Lower leg skin (tissue), 3 donors: ENCODE results near the gene CDH22.

ENCODE experiments used
- POLR2A ChIP-seq, 2 donors: fragments of 450-650 bp; IDR thresholded peaks; one replicate each; pipeline ENCODE4 v1.6.1; 2016 to 2017; ENCODE audit warnings: antibody characterized with exemption in 2 of 2, mild to moderate bottlenecking in 1 of 2, moderate library complexity in 1 of 2
- TF ChIP-seq, protein P1 (sequence below), 3 donors: fragments of 450-650 bp; IDR thresholded peaks; one replicate each; pipeline ENCODE4 v1.5.1; 2016; ENCODE audit warnings: antibody characterized with exemption in 3 of 3, mild to moderate bottlenecking in 3 of 3, moderate library complexity in 2 of 3

GRCh38 chr20:46291401-46291800 is 16.9 kb downstream of the CDH22 start:
- TF ChIP-seq, protein P1, sequence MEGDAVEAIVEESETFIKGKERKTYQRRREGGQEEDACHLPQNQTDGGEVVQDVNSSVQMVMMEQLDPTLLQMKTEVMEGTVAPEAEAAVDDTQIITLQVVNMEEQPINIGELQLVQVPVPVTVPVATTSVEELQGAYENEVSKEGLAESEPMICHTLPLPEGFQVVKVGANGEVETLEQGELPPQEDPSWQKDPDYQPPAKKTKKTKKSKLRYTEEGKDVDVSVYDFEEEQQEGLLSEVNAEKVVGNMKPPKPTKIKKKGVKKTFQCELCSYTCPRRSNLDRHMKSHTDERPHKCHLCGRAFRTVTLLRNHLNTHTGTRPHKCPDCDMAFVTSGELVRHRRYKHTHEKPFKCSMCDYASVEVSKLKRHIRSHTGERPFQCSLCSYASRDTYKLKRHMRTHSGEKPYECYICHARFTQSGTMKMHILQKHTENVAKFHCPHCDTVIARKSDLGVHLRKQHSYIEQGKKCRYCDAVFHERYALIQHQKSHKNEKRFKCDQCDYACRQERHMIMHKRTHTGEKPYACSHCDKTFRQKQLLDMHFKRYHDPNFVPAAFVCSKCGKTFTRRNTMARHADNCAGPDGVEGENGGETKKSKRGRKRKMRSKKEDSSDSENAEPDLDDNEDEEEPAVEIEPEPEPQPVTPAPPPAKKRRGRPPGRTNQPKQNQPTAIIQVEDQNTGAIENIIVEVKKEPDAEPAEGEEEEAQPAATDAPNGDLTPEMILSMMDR (IDR thresholded peaks at IDR 0.05) = no peak
- no peak for TF ChIP-seq POLR2A (IDR thresholded peaks at IDR 0.05)
